ENCODE measurements around the gene CENPF.

Gene CENPF

DNA sequence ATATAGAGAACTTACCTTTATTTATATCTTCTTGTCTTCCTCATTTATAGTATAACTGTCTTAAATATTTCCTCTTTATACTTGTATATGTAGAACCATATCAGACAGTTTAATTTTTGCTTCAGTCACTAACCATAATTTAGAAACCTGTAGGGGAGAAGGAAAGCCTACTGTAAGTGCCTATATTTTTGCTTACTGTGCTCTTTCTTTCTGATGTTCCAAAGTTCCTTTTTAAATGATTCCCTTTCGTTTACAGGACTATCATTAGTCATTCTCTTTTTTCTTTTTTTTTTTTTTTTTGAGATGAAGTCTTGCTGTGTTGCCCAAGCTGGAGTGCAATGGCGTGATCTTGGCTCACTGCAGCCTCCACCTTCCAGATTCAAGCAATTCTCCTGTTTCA is 109.7 kb downstream of the CENPF start:
- no peak for DNase-seq (ENCODE audit: low read depth in 2 of 2)

Data from stimulated activated CD8-positive, alpha-beta memory T cell treated with anti-CD3 and anti-CD28 coated beads, Interleukin-15, amount 100 ng/mL, for 4 hours (primary cell).